ENCODE results near the gene VN1R5. TPM values are rescaled to one million over a fixed set of nuclear protein-coding genes. Genes with fewer than 3 reads are reported as not detected.

Gene VN1R5
- total RNA-seq, 1 donor from 2014 or later: not detected

DNA sequence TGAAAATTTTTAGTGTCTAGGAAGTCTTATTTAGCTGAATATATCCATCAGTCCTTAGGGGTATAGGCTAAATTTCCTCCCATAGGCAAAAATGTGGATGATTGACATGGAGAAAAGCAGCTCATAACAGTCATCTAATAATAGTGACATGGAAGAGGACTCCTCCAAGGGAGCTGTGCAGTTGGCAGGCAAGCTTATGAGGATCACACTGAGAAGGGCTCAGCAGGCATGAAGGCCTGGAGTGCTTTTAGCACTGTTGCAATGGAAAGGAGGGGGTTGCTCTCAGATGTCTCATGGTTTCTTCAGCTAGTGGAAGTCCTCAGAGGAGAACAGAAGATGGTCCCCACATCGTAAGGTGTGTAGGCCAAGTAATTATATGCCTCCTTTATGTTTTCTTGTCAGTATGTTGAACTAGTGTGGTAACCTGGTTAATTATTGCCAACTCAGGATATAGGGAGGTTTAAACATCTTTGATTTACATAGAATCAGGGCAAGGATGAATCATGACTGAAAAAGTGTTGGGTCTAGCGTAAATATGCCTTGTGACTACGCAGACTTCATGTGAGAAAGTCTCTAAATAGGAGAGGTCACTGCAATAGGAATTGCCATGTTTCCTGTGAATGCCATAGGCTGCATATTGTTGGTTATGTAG, 18.9 kb downstream of the VN1R5 start:
- Histone ChIP-seq H3K36me3 (ENCODE audit: control insufficient read depth, insufficient read depth, low read length) (no peaks in the 10 kb centered on the region), H3K27me3 (ENCODE audit: control insufficient read depth, insufficient read depth, low read length) (no peaks in the 10 kb centered on the region), H3K4me3 (ENCODE audit: low read depth, low read length) (no peak overlapping the region)
- no peak for TF ChIP-seq CTCF (IDR thresholded peaks at IDR 0.05; ENCODE audit: insufficient read depth, low read length, poor library complexity, severe bottlenecking)
- no peak for DNase-seq (ENCODE audit: low read depth)

DNA sequence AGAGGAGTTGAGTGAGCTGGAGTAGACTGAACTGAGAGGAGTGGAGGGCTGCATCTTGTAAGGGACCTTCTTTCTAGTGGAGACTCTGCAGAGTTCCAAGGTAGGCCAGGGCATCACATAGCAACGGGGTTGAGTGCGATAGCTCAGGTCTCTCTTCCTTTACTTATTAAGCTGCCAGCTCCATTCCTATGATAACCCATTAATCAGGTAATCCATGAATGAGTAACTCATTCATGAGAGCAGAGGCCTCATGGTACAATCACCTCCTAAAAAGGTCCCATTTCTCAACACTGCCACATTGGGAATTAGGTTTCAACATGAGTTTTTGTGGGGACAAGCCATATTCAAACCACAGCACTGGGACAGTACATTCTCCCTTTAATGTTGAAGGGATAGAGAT, 21.3 kb downstream of the VN1R5 start:
- no peak for TF ChIP-seq CTCF (IDR thresholded peaks at IDR 0.05; ENCODE audit: insufficient read depth, low read length, poor library complexity, severe bottlenecking)
- DNase-seq (ENCODE audit: low read depth): no peak
- Histone ChIP-seq H3K4me3 (ENCODE audit: low read depth, low read length) (no peak overlapping the region), H3K27me3 (ENCODE audit: control insufficient read depth, insufficient read depth, low read length) (no peaks in the 10 kb centered on the region), H3K36me3 (ENCODE audit: control insufficient read depth, insufficient read depth, low read length) (no peaks in the 10 kb centered on the region)

GRCh38 chr1:247281001-247281574, 25.2 kb downstream of the VN1R5 start:
- Histone ChIP-seq H3K36me3 (ENCODE audit: control insufficient read depth, insufficient read depth, low read length) (no peaks in the 10 kb centered on the region), H3K4me3 (ENCODE audit: low read depth, low read length) (no peak overlapping the region), H3K27me3 (ENCODE audit: control insufficient read depth, insufficient read depth, low read length) (no peaks in the 10 kb centered on the region)
- DNase-seq (ENCODE audit: low read depth): no peak
- TF ChIP-seq CTCF (IDR thresholded peaks at IDR 0.05; ENCODE audit: insufficient read depth, low read length, poor library complexity, severe bottlenecking): no peak

- no peak for DNase-seq (ENCODE audit: low read depth)
- TF ChIP-seq CTCF (IDR thresholded peaks at IDR 0.05; ENCODE audit: insufficient read depth, low read length, poor library complexity, severe bottlenecking): no peak
These were observed 30.3 kb downstream of the VN1R5 start for GRCh38 chr1:247286134-247286670.

DNA sequence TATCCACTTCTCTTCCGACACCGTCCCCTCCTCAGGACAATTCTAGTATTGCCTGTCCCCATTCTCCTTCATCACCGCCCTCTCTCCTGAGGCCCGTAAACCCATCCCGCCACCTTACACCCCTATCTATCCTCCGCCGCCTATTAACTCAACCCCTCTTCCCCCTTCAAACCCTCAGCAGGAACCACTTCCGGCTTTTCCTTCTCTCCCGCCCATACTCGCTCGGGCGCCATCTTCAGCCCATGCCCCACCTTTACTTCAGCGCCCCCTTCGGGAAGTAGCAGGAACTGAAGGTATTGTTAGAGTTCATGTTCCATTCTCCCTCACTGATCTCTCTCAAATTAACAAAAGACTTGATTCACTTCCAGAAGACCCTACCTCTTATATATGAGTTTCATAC, 31.6 kb downstream of the VN1R5 start:
- DNase-seq (ENCODE audit: low read depth): no peak
- Histone ChIP-seq H3K4me3 (ENCODE audit: low read depth, low read length) (no peak overlapping the region), H3K27me3 (ENCODE audit: control insufficient read depth, insufficient read depth, low read length) (no peaks in the 10 kb centered on the region), H3K36me3 (ENCODE audit: control insufficient read depth, insufficient read depth, low read length) (no peaks in the 10 kb centered on the region)
- TF ChIP-seq CTCF (IDR thresholded peaks at IDR 0.05; ENCODE audit: insufficient read depth, low read length, poor library complexity, severe bottlenecking): no peak

More at GRCh38 chr1:247286134-247286670, 30.3 kb downstream of the VN1R5 start:
- no peaks in the 10 kb centered on the region for H3K36me3 ChIP-seq (ENCODE audit: control insufficient read depth, insufficient read depth, low read length)
- no peaks in the 10 kb centered on the region for H3K27me3 ChIP-seq (ENCODE audit: control insufficient read depth, insufficient read depth, low read length)
- no peak overlapping the region for H3K4me3 ChIP-seq (ENCODE audit: low read depth, low read length)
